Ramos (cell line): ENCODE measurements around the gene UBXN11.

Experiments
- in situ Hi-C: fragments of 300-500 bp; cut with MboI; formaldehyde crosslinking; loops from one replicate; pipeline ENCODE4 v1.14.3; 2022; ENCODE audit warnings: low sequenced_read_pairs; ENCODE audit not compliant: unreplicated experiment

UBXN11 gene

GRCh38 chr1:26306290-26307229, at the start of gene UBXN11:
Gene UBXN11, minus strand, starts transcription at chr1:26306636. Its CDS starts 3,753 bp downstream, at chr1:26302883.
- in situ Hi-C loops: no loop called here

GRCh38 chr1:26356106-26356505, 49.7 kb upstream of the UBXN11 start:
- in situ Hi-C loops: no loop called here

GRCh38 chr1:26354972-26355371, 48.5 kb upstream of the UBXN11 start:
- in situ Hi-C loops: no loop called here

- in situ Hi-C loops: no loop called here
Measured at GRCh38 chr1:26353976-26354820, 47.8 kb upstream of the UBXN11 start, which contains the start of gene CRYBG2. Gene CRYBG2, minus strand, starts transcription at chr1:26354130. Its CDS starts 7,473 bp downstream, at chr1:26346657.

- in situ Hi-C loops: no loop called here
Measured at GRCh38 chr1:26353210-26353859, 46.9 kb upstream of the UBXN11 start.

- in situ Hi-C loops: no loop called here
Measured at GRCh38 chr1:26352338-26352679, 45.9 kb upstream of the UBXN11 start.

GRCh38 chr1:26351590-26352337, 45.3 kb upstream of the UBXN11 start:
- in situ Hi-C loops: no loop called here

GRCh38 chr1:26350701-26351589, 44.5 kb upstream of the UBXN11 start:
- in situ Hi-C loops: no loop called here

- in situ Hi-C loops: no loop called here
Measured at GRCh38 chr1:26350343-26350700, 43.9 kb upstream of the UBXN11 start.

GRCh38 chr1:26349877-26350244, 43.4 kb upstream of the UBXN11 start:
- in situ Hi-C loops: no loop called here

- in situ Hi-C loops: no loop called here
Measured at GRCh38 chr1:26349188-26349876, 42.9 kb upstream of the UBXN11 start.

GRCh38 chr1:26346274-26347033, 40.0 kb upstream of the UBXN11 start:
- in situ Hi-C loops: no loop called here

- in situ Hi-C loops: no loop called here
Measured at GRCh38 chr1:26345718-26346117, 39.3 kb upstream of the UBXN11 start.

GRCh38 chr1:26344147-26344920, 37.9 kb upstream of the UBXN11 start:
- in situ Hi-C loops: no loop called here

- in situ Hi-C loops: no loop called here
Measured at GRCh38 chr1:26340047-26340481, 33.6 kb upstream of the UBXN11 start.

- in situ Hi-C loops: no loop called here
Measured at GRCh38 chr1:26338670-26339069, 32.2 kb upstream of the UBXN11 start.

- in situ Hi-C loops: no loop called here
Measured at GRCh38 chr1:26337625-26338024, 31.2 kb upstream of the UBXN11 start.
